Fibroblast of lung (primary cell): ENCODE measurements around the gene KASH5. TPM values are rescaled to one million over a fixed set of nuclear protein-coding genes. Genes with fewer than 3 reads are reported as not detected.
A peak's percentile ranks its signal among the peaks of the same experiment; 100 is the strongest.

Experiments used
- DNase-seq, 2 donors: peaks; one replicate each; pipeline versions ENCODE4 v3.0.0 to v3.0.0-alpha.2; 2010; ENCODE audit warnings: low read depth in 2 of 2
- H2AFZ ChIP-seq: 2 replicates; pipeline ENCODE4 v1.5.1; 2012; ENCODE audit warnings: low read length, control low read depth, inconsistent platforms
- H3K27ac ChIP-seq: 2 replicates; pipeline ENCODE4 v1.5.1; 2011; ENCODE audit warnings: low read length, control low read depth; ENCODE audit not compliant: insufficient read depth
- H3K27me3 ChIP-seq: 2 replicates; pipeline ENCODE4 v1.5.1; 2011; ENCODE audit warnings: mild to moderate bottlenecking, low read length; ENCODE audit not compliant: control insufficient read depth, insufficient read depth
- H3K36me3 ChIP-seq: 2 replicates; pipeline ENCODE4 v1.5.1; 2011; ENCODE audit warnings: low read length; ENCODE audit not compliant: control insufficient read depth, insufficient read depth
- H3K4me1 ChIP-seq: 2 replicates; pipeline ENCODE4 v1.5.1; 2011; ENCODE audit warnings: low read length; ENCODE audit not compliant: control insufficient read depth, insufficient read depth; ENCODE audit errors: extremely low read depth
- H3K4me2 ChIP-seq: 2 replicates; pipeline ENCODE4 v1.5.1; 2011; ENCODE audit warnings: low read length, control low read depth; ENCODE audit not compliant: insufficient read depth; ENCODE audit errors: extremely low read depth
- H3K4me3 ChIP-seq, 4 experiments: fragments of 200-600 bp in 1 of 4; sonication (generic) in 1 of 4; replicated peaks in 1 of 4; 2 replicates each; pipeline ENCODE4 v1.5.1; 2011 to 2016; ENCODE audit warnings: low read length in 4 of 4, low read depth in 3 of 4, mild to moderate bottlenecking in 3 of 4, control low read depth in 2 of 4, inconsistent platforms in 1 of 4, mixed read lengths in 1 of 4; ENCODE audit not compliant: insufficient read depth in 1 of 4; ENCODE audit errors: control extremely low read depth in 1 of 4
- H3K79me2 ChIP-seq: 2 replicates; pipeline ENCODE4 v1.5.1; 2012; ENCODE audit warnings: mild to moderate bottlenecking, low read length, inconsistent platforms; ENCODE audit not compliant: control insufficient read depth, insufficient read depth
- H3K9ac ChIP-seq: 2 replicates; pipeline ENCODE4 v1.5.1; 2011; ENCODE audit warnings: mild to moderate bottlenecking, low read length, control low read depth; ENCODE audit not compliant: insufficient read depth
- H3K9me3 ChIP-seq: 2 replicates; pipeline ENCODE4 v1.5.1; 2012; ENCODE audit warnings: low read depth, low read length; ENCODE audit not compliant: control insufficient read depth, insufficient read depth
- H4K20me1 ChIP-seq: 2 replicates; pipeline ENCODE4 v1.5.1; 2011; ENCODE audit warnings: low read length; ENCODE audit not compliant: control insufficient read depth, insufficient read depth; ENCODE audit errors: extremely low read depth
- CTCF ChIP-seq, 2 donors: IDR thresholded peaks in 1 of 2; conservative IDR thresholded peaks in 1 of 2; 1 replicate in 1 of 2; 2 replicates in 1 of 2; pipeline ENCODE4 v1.5.1; 2011 to 2012; ENCODE audit warnings: low read length in 2 of 2, control low read depth in 1 of 2, inconsistent platforms in 1 of 2, low read depth in 1 of 2, mild to moderate bottlenecking in 1 of 2
- EZH2 ChIP-seq: IDR thresholded peaks from 2 replicates; pipeline ENCODE4 v1.5.1; 2012; ENCODE audit warnings: low read length, control low read depth, mild to moderate bottlenecking; ENCODE audit errors: missing control alignments
- polyA plus RNA-seq, 2 donors: library from polyadenylated mRNA; depleted of rRNA in 1 of 2; stranded (reverse) in 1 of 2; unstranded in 1 of 2; fragments of >200 nt; gene quantifications; 2 replicates each; pipeline ENCODE4 v1.2.1, GENCODE V29; 2011 to 2012; ENCODE audit warnings: missing spikeins in 1 of 2
- total RNA-seq: library from RNA; depleted of rRNA; stranded (reverse); fragments of >200 nt; gene quantifications from 2 replicates; pipeline ENCODE4 v1.2.1, GENCODE V29; 2014

The KASH5 gene
- total and polyA plus RNA-seq, 2 donors (not counting 1 experiment from before 2014, with no cell fraction given) = not detected

DNA sequence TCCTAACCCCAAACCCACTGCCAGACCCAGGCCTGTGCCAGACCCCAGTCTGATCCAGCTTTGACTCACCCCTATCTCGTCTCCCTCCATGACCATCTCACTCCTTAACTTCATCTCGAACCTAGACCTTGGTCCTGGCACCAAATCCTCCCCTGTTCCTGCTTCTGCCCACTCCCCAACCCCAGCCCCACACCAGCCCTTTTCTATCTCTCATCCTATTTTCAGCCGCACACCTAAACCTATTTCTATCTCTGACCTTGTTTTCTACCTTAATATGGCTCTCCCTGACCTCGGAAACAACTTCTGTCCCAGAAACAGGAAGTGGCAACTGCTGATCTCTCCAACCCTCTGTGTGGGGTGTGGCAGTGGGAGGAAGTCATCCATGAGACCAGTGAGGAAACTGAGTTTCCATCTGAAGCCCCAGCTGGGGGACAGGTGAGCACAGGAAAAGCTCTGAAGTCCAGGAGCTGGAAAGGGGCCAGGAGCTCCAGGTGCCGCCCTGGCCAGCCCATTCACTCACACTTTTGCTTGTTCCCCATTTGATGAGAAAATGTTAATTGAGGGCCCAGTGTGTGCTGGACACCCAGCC, 21.5 kb downstream of the KASH5 start:
- no peaks in the 10 kb centered on the region for H3K79me2 ChIP-seq
- H4K20me1 ChIP-seq = no peaks in the 10 kb centered on the region
- H3K27me3 ChIP-seq = peaks cover 4% of the 10 kb centered on the region
- no peaks in the 10 kb centered on the region for H3K36me3 ChIP-seq
- TF ChIP-seq EZH2 (no peak), CTCF (conservative IDR thresholded peaks at IDR 0.05 in 1 of 2, IDR thresholded peaks at IDR 0.05 in 1 of 2; ENCODE audit: low read depth in 1 of 2, low read length in 2 of 2) (no peak)
- H2AFZ ChIP-seq = no peak overlapping the region
- no peak for DNase-seq
- no peaks in the 10 kb centered on the region for H3K9me3 ChIP-seq
- H3K4me2 ChIP-seq = no peak overlapping the region
- no peaks in the 10 kb centered on the region for H3K4me1 ChIP-seq
- no peak overlapping the region for H3K9ac ChIP-seq
- H3K27ac ChIP-seq = no peak overlapping the region
- H3K4me3 ChIP-seq = no peak overlapping the region

DNA sequence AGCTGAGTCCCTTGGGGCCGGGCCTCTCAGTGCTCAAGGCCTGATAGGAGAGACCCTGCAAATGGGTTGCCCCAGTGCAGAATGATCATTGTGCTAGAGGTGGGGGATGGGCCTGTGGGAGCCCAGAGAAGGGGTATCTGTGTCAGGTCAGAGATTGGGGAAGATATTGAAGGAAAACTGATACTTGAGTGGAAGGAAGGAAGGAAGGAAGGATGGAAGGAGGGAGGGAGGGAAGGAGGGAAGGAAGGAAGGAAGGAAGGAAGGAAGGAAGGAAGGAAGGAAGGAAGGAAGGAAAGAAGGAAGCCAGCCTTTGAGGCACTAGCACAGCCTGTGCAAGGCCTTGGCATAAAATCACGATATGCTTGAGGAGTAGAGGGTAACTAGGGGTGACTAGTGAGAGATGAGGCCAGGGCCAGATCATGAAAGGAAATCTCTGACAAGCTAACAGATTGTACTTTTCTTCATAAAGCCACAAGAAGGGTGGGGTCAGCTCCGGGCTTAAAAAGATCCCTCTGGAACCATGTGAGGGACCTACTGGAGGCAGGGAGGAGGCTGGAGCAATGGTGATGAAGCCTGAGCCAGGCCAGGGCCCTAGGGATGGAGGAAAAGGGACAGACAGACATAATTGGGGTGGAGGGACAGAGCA, 23.8 kb downstream of the KASH5 start:
- no peaks in the 10 kb centered on the region for H3K36me3 ChIP-seq
- no peak overlapping the region for H3K27ac ChIP-seq
- TF ChIP-seq CTCF (conservative IDR thresholded peaks at IDR 0.05 in 1 of 2, IDR thresholded peaks at IDR 0.05 in 1 of 2; ENCODE audit: low read depth in 1 of 2, low read length in 2 of 2) (no peak), EZH2 (no peak)
- DNase-seq = no peak
- no peaks in the 10 kb centered on the region for H3K4me1 ChIP-seq
- no peaks in the 10 kb centered on the region for H4K20me1 ChIP-seq
- H3K27me3 ChIP-seq = peaks cover 5% of the 10 kb centered on the region
- H3K9me3 ChIP-seq = no peaks in the 10 kb centered on the region
- H3K4me2 ChIP-seq = no peak overlapping the region
- H2AFZ ChIP-seq = no peak overlapping the region
- H3K79me2 ChIP-seq = no peaks in the 10 kb centered on the region
- H3K9ac ChIP-seq = no peak overlapping the region
- H3K4me3 ChIP-seq = no peak overlapping the region

DNA sequence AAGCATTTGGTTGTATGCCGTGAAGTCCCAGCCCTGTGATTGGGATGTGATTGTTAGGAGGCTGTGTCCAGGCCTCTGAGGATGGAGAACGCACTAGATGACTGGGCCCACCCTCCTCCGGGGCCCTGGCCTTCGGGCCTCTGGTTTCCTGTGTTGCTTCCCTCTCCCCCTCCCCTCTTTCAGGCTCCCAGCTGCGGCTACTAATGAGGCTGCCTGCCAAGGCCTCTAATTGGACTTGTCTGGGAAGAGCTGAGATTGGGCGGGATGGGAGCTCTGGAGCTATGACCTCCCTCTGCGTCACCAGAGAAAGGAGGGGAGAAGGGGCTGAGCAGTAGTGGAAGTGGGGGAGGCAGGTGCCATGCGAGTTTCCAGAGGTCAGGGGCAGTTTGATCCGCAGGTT, 25.3 kb downstream of the KASH5 start:
- no peak overlapping the region for H2AFZ ChIP-seq
- DNase-seq = peak; percentile 8 to 32
- H3K9ac ChIP-seq = no peak overlapping the region
- TF ChIP-seq CTCF (conservative IDR thresholded peaks at IDR 0.05 in 1 of 2, IDR thresholded peaks at IDR 0.05 in 1 of 2; ENCODE audit: low read depth in 1 of 2, low read length in 2 of 2) (no peak), EZH2 (no peak)
- H3K4me3 ChIP-seq = no peak overlapping the region
- H3K27ac ChIP-seq = no peak overlapping the region
- H3K36me3 ChIP-seq = no peaks in the 10 kb centered on the region
- no peaks in the 10 kb centered on the region for H3K79me2 ChIP-seq
- H3K4me1 ChIP-seq = no peaks in the 10 kb centered on the region
- no peaks in the 10 kb centered on the region for H4K20me1 ChIP-seq
- no peak overlapping the region for H3K4me2 ChIP-seq
- peaks cover 13% of the 10 kb centered on the region for H3K27me3 ChIP-seq
- H3K9me3 ChIP-seq = no peaks in the 10 kb centered on the region
